WERI-Rb-1 (cell line): ENCODE results near the gene OBSL1.

Experiments
- DNase-seq: peaks from one replicate; pipeline ENCODE4 v3.0.0-alpha.2; 2020
- H3K27ac ChIP-seq: fragments of 250-450 bp; sonication (Bioruptor Pico); 2 replicates; pipeline ENCODE4 v1.5.1; 2020; ENCODE audit warnings: mild to moderate bottlenecking, moderate library complexity
- H3K27me3 ChIP-seq: fragments of 250-450 bp; sonication (Bioruptor Pico); 2 replicates; pipeline ENCODE4 v1.5.1; 2021; ENCODE audit warnings: mild to moderate bottlenecking, low read depth, moderate library complexity; ENCODE audit not compliant: insufficient read depth, severe bottlenecking
- H3K36me3 ChIP-seq: fragments of 250-450 bp; sonication (Bioruptor Pico); 2 replicates; pipeline ENCODE4 v1.5.1; 2020; ENCODE audit warnings: mild to moderate bottlenecking, moderate library complexity
- H3K4me3 ChIP-seq: 2 replicates; pipeline ENCODE4 v1.5.1; 2011; ENCODE audit warnings: low read depth, mild to moderate bottlenecking, control low read depth, low read length
- H3K9me3 ChIP-seq: fragments of 250-450 bp; sonication (Bioruptor Pico); 2 replicates; pipeline ENCODE4 v1.5.1; 2021; ENCODE audit warnings: mild to moderate bottlenecking, moderate library complexity; ENCODE audit not compliant: severe bottlenecking
- CTCF ChIP-seq: IDR thresholded peaks from 2 replicates; pipeline ENCODE4 v1.5.1; 2011; ENCODE audit warnings: low read depth, mild to moderate bottlenecking, control low read depth, inconsistent platforms, low read length

The OBSL1 gene

DNA sequence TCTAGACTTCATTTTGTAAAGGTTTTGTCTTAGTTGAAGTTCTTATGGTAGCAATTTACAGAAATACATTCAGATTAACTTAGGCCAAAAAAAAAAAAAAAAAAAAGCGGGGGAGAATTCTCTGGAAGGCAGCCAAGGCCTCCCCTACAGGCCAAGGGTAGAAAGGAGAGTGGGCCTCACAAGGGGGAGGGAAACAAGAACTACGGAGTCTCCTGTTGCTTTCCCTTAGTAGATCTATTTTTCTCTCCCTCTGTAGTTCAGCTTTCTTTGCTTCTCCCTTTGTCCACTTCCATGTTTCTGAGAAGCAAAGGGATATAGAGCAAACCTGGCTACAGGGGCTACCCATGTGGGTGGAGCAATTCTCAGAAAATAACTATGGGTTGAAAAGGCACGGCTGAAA, 23.9 kb upstream of the OBSL1 start:
- Histone ChIP-seq H3K36me3 (no peaks in the 10 kb centered on the region), H3K9me3 (no peaks in the 10 kb centered on the region), H3K4me3 (no peak overlapping the region), H3K27ac (no peak overlapping the region), H3K27me3 (no peaks in the 10 kb centered on the region)
- no peak for TF ChIP-seq CTCF
- DNase-seq, result no peak

- DNase-seq, result no peak
- Histone ChIP-seq H3K36me3 (no peaks in the 10 kb centered on the region), H3K27me3 (no peaks in the 10 kb centered on the region), H3K9me3 (no peaks in the 10 kb centered on the region), H3K4me3 (no peak overlapping the region), H3K27ac (no peak overlapping the region)
- TF ChIP-seq CTCF, result no peak
Measured at GRCh38 chr2:219593154-219593553, 21.8 kb upstream of the OBSL1 start.

- H3K27me3 ChIP-seq, result no peaks in the 10 kb centered on the region
- no peak overlapping the region for H3K27ac ChIP-seq
- H3K9me3 ChIP-seq, result no peaks in the 10 kb centered on the region
- no peaks in the 10 kb centered on the region for H3K36me3 ChIP-seq
- H3K4me3 ChIP-seq, result no peak overlapping the region
- no peak for DNase-seq
- TF ChIP-seq CTCF, result no peak
Measured at GRCh38 chr2:219592736-219593135, 21.4 kb upstream of the OBSL1 start.

DNA sequence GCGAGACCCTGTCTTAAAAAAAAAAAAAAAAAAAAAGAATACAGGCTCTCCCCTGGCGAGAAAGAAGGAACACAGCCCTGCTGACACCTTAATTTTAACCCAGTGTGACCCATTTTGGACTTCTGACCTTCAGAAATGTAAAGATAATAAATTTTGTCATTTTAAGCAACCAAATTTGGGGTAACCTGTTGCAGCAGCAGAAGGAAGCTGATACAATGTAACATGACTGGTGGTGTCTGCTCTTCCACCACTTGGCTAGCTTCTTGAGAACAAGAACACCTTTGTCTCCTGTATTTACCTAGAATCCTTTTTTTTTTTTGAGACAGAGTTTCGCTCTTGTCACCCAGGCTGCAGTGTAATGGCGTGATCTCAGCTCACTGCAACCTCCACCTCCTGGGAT, 19.8 kb upstream of the OBSL1 start:
- Histone ChIP-seq H3K4me3 (no peak overlapping the region), H3K9me3 (no peaks in the 10 kb centered on the region), H3K36me3 (no peaks in the 10 kb centered on the region), H3K27me3 (no peaks in the 10 kb centered on the region), H3K27ac (no peak overlapping the region)
- no peak for DNase-seq
- TF ChIP-seq CTCF, result no peak

DNA sequence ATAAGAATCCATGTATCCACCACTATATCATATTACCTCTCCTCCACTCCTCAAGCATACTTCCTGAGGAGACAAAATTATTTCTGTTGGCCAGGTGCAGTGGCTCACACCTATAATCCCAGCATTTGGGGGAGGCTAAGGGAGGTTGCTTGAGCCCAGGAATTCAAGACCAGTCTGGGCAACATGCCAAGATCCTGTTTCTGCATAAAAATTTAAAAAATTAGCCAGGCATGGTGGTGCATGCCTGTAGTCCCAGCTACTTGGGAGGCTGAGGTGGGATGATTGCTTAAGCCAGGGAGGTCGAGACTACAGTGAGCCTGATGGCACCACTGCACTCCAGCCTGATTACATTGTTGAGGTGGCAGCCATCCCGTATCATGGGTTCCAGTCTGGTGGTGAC, 10.0 kb upstream of the OBSL1 start:
- H3K36me3 ChIP-seq, result no peaks in the 10 kb centered on the region
- H3K9me3 ChIP-seq, result no peaks in the 10 kb centered on the region
- no peak for DNase-seq
- no peak for TF ChIP-seq CTCF
- H3K27ac ChIP-seq, result no peak overlapping the region
- H3K27me3 ChIP-seq, result no peaks in the 10 kb centered on the region
- no peak overlapping the region for H3K4me3 ChIP-seq

GRCh38 chr2:219578811-219579613, 7.7 kb upstream of the OBSL1 start:
- no peak for TF ChIP-seq CTCF
- no peak overlapping the region for H3K4me3 ChIP-seq
- H3K27me3 ChIP-seq, result no peaks in the 10 kb centered on the region
- no peak overlapping the region for H3K27ac ChIP-seq
- no peaks in the 10 kb centered on the region for H3K9me3 ChIP-seq
- no peaks in the 10 kb centered on the region for H3K36me3 ChIP-seq
- no peak for DNase-seq
